ENCODE results near the gene CAV3. TPM values are rescaled to one million over a fixed set of nuclear protein-coding genes. Genes with fewer than 3 reads are reported as not detected.

CAV3 gene
- total RNA-seq, 4 donors from 2014 or later: not detected

DNA sequence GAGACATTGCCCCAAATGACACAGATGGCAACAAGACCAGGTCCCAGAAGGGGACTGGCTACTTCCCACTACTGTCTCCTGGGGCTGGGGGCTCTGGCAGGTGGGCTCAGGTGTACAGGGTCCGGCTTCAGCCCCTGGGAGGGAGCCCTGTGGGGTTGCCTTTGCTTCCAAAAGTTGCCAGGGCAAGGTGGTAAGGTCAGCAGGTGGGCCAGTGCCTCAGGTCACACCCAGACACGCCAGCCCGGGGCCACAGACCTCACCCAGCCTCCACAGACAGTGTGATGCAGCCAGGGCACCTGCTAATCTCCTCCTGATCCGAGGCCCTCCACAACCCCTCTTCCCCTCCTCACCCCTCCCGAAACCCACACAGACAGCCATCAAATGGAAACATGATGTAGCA is 28.3 kb downstream of the CAV3 start:
- no peak overlapping the region for H3K4me3 ChIP-seq
- TF ChIP-seq, protein P1, sequence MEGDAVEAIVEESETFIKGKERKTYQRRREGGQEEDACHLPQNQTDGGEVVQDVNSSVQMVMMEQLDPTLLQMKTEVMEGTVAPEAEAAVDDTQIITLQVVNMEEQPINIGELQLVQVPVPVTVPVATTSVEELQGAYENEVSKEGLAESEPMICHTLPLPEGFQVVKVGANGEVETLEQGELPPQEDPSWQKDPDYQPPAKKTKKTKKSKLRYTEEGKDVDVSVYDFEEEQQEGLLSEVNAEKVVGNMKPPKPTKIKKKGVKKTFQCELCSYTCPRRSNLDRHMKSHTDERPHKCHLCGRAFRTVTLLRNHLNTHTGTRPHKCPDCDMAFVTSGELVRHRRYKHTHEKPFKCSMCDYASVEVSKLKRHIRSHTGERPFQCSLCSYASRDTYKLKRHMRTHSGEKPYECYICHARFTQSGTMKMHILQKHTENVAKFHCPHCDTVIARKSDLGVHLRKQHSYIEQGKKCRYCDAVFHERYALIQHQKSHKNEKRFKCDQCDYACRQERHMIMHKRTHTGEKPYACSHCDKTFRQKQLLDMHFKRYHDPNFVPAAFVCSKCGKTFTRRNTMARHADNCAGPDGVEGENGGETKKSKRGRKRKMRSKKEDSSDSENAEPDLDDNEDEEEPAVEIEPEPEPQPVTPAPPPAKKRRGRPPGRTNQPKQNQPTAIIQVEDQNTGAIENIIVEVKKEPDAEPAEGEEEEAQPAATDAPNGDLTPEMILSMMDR (IDR thresholded peaks at IDR 0.05): no peak
- TF ChIP-seq POLR2A (IDR thresholded peaks at IDR 0.05) (no peak), EP300 (IDR thresholded peaks at IDR 0.05; ENCODE audit: low read depth) (no peak), POLR2AphosphoS5 (IDR thresholded peaks at IDR 0.05) (no peak)
- WGBS, 2 donors (ENCODE audit: low coverage in 1 of 2): 80 to 100% methylated on average over 1 to 5 of the region's 5 CpGs
- no peaks in the 10 kb centered on the region for H3K4me1 ChIP-seq
- H3K36me3 ChIP-seq: no peaks in the 10 kb centered on the region
- in situ Hi-C loops (cut with MboI; ENCODE audit: low pct_ligation_motif_present in 1 of 4, low pct_unique_long_range_greater_than_20kb in 1 of 4, low sequenced_read_pairs in 3 of 4) (no loop called here), intact Hi-C loops (cut with DNase I; ENCODE audit: low total_unique reads) (no loop called here)
- no peaks in the 10 kb centered on the region for H3K9me3 ChIP-seq
- DNase-seq: no peak
- peaks cover 9% of the 10 kb centered on the region for H3K27me3 ChIP-seq
- no peak overlapping the region for H3K27ac ChIP-seq

DNA sequence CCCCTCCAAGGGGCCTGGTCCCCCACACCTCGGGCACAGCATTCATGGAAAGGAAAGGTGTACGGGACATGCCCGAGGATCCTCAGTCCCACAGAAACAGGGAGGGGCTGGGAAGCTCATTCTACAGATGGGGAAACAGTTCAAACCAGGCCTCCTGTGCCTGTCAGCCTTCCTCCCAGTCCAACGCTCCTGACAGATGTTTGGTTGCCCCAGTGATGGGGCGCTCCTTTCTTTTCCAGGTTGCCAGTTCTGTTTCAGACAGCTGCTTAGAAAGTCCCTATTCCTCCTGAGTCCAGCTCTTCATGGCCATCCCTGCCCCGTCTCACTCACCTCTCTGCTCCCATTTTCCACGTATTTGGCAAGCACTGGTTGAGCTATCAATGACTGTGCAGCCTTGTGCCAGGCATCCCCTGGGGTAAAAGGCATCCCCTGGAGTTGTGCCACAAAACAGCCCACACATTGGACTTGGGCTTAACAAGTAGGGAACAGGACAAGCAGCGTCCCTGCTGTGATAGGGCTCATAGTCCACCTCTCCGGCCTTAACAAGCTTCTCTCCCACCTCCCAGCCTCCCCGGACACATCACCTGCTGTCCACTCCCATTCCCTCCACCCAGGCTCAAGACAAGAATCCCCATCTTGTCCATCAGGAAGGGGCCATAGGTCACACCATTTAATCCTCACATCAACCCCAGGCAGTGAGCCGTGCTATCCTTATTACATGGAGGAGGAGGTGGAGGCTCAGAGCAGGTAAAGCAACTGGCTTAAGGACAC is 29.2 kb downstream of the CAV3 start:
- peaks cover 0 to 6% (median 3%) of the 10 kb centered on the region in 4 donors for H3K4me1 ChIP-seq
- no peaks in the 10 kb centered on the region for H3K36me3 ChIP-seq
- no peak for DNase-seq
- H3K9me3 ChIP-seq: no peaks in the 10 kb centered on the region
- peaks cover 18% of the 10 kb centered on the region for H3K27me3 ChIP-seq
- TF ChIP-seq POLR2AphosphoS5 (IDR thresholded peaks at IDR 0.05) (no peak), EP300 (IDR thresholded peaks at IDR 0.05; ENCODE audit: low read depth) (no peak), POLR2A (IDR thresholded peaks at IDR 0.05) (no peak)
- TF ChIP-seq, protein P1 (IDR thresholded peaks at IDR 0.05): no peak
- H3K4me3 ChIP-seq: no peak overlapping the region
- WGBS, 2 donors (ENCODE audit: low coverage in 1 of 2): 87 to 100% methylated on average over 1 to 11 of the region's 11 CpGs
- in situ Hi-C loops (cut with MboI; ENCODE audit: low pct_ligation_motif_present in 1 of 4, low pct_unique_long_range_greater_than_20kb in 1 of 4, low sequenced_read_pairs in 3 of 4) (no loop called here), intact Hi-C loops (cut with DNase I; ENCODE audit: low total_unique reads) (no loop called here)
- no peak overlapping the region for H3K27ac ChIP-seq

DNA sequence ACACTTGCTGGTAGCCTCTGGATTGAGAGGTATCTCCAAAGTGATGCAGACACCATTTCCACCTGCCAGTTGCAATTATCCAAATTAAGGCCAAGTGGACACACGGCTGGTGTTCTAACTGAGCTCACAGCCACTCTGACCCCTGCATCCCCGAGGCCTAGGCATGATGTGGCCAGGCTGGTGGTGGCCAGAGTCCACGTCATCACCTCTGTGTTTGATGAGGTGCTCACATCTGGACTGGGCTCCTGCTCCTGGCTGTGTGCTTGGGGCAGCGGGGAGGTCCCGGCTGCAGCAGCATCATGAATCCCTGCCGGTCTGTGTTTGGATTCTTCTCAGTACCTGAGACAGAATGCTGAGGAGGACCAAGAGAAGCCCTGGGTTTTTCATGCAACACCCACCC is 30.9 kb downstream of the CAV3 start:
- in situ Hi-C loops (cut with MboI; ENCODE audit: low pct_ligation_motif_present in 1 of 4, low pct_unique_long_range_greater_than_20kb in 1 of 4, low sequenced_read_pairs in 3 of 4): no loop called here
- no peak for TF ChIP-seq EP300 (IDR thresholded peaks at IDR 0.05; ENCODE audit: low read depth)
- TF ChIP-seq POLR2AphosphoS5 (IDR thresholded peaks at IDR 0.05): no peak
- no peak for TF ChIP-seq POLR2A (IDR thresholded peaks at IDR 0.05)
- TF ChIP-seq, protein P1 (IDR thresholded peaks at IDR 0.05): no peak
- DNase-seq: no peak
- H3K27ac ChIP-seq: no peak overlapping the region
- no peak overlapping the region for H3K4me3 ChIP-seq
- H3K27me3 ChIP-seq: peaks cover 36% of the 10 kb centered on the region
- 94% methylated on average over 6 of the region's 6 CpGs; no CpG with 5 or more reads in 1 of the 2 donors for WGBS, 2 donors (ENCODE audit: low coverage in 1 of 2)
- H3K4me1 ChIP-seq: peaks cover 3 to 23% (median 17%) of the 10 kb centered on the region in 4 donors
- H3K36me3 ChIP-seq: no peaks in the 10 kb centered on the region
- intact Hi-C loops (cut with DNase I; ENCODE audit: low total_unique reads): no loop called here
- no peaks in the 10 kb centered on the region for H3K9me3 ChIP-seq

DNA sequence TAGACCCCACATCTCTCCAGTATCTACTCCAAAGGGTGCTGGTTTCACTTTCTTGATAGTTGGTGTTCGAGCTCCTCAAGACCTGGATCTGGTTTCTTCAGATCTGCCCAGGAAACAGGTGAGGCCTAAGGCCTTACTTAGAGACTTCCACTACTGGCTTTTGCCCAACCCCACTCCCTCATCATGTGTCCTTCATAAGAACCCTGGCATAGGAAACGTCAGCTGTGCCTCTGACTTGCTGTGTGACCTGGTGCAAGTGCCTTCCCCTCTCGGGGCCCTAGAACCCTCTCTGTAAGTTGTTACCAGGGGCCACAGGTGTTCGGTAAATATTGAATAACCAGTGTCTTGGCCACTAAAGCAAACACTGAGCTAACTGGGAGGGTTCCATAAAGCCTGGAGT is 31.9 kb downstream of the CAV3 start:
- Histone ChIP-seq H3K4me1 (peaks cover 3 to 25% (median 17%) of the 10 kb centered on the region in 4 donors), H3K4me3 (no peak overlapping the region), H3K27me3 (peaks cover 46% of the 10 kb centered on the region), H3K27ac (no peak overlapping the region), H3K36me3 (no peaks in the 10 kb centered on the region), H3K9me3 (no peaks in the 10 kb centered on the region)
- no peak for TF ChIP-seq EP300 (IDR thresholded peaks at IDR 0.05; ENCODE audit: low read depth)
- TF ChIP-seq POLR2A (IDR thresholded peaks at IDR 0.05): no peak
- TF ChIP-seq, protein P1 (IDR thresholded peaks at IDR 0.05): no peak
- TF ChIP-seq POLR2AphosphoS5 (IDR thresholded peaks at IDR 0.05): no peak
- in situ Hi-C loops (cut with MboI; ENCODE audit: low pct_ligation_motif_present in 1 of 4, low pct_unique_long_range_greater_than_20kb in 1 of 4, low sequenced_read_pairs in 3 of 4): no loop called here
- DNase-seq: no peak
- WGBS, 2 donors (ENCODE audit: low coverage in 1 of 2): 77% methylated on average over 4 of the region's 4 CpGs; no CpG with 5 or more reads in 1 of the 2 donors
- intact Hi-C loops (cut with DNase I; ENCODE audit: low total_unique reads): no loop called here

Data from transverse colon (tissue), 4 donors.